ENCODE measurements around the gene C4BPB. TPM values are rescaled to one million over a fixed set of nuclear protein-coding genes. Genes with fewer than 3 reads are reported as not detected.
"Not testable (repeated sequence)": the region's sequence is repeated elsewhere in the genome, so short reads cannot be mapped to it uniquely, and the experiment has no call there.

C4BPB gene, protein sequence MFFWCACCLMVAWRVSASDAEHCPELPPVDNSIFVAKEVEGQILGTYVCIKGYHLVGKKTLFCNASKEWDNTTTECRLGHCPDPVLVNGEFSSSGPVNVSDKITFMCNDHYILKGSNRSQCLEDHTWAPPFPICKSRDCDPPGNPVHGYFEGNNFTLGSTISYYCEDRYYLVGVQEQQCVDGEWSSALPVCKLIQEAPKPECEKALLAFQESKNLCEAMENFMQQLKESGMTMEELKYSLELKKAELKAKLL
- total RNA-seq: not detected in 2 replicates
- long read RNA-seq, partial matches to known transcripts: 0 of 1 reads
- long read RNA-seq, other reads (novel, unspliced or antisense): 0 of 1 reads

- peaks cover 10% of the 10 kb centered on the region for H3K27me3 Mint-ChIP-seq
- no peak for DNase-seq (ENCODE audit: low spot score, unreplicated experiment)
- H3K4me1 Mint-ChIP-seq (ENCODE audit: low read depth): peaks cover 18% of the 10 kb centered on the region
- no peaks in the 10 kb centered on the region for H3K36me3 Mint-ChIP-seq (ENCODE audit: insufficient read depth)
- H3K9me3 Mint-ChIP-seq (ENCODE audit: low read depth): no peaks in the 10 kb centered on the region
- no peak for TF ChIP-seq CTCF (IDR thresholded peaks at IDR 0.05; ENCODE audit: unreplicated experiment)
- H3K27ac Mint-ChIP-seq: no peak within 1 kb of the TSS
- no peak within 1 kb of the TSS for H3K4me3 Mint-ChIP-seq (ENCODE audit: low read depth)
Observed at GRCh38 chr1:207088701-207089626, at the start of gene C4BPB. Gene C4BPB, plus strand, starts transcription at chr1:207088860. Its CDS starts 672 bp downstream, at chr1:207089532.

GRCh38 chr1:207039380-207040180 lies 49.1 kb upstream of the C4BPB start:
- peaks cover 3% of the 10 kb centered on the region for H3K36me3 Mint-ChIP-seq (ENCODE audit: insufficient read depth)
- TF ChIP-seq CTCF (IDR thresholded peaks at IDR 0.05; ENCODE audit: unreplicated experiment): no peak

GRCh38 chr1:207040181-207040533 lies 48.5 kb upstream of the C4BPB start:
- H3K36me3 Mint-ChIP-seq (ENCODE audit: insufficient read depth): peaks cover 4% of the 10 kb centered on the region
- H3K4me1 Mint-ChIP-seq (ENCODE audit: low read depth): peaks cover 7% of the 10 kb centered on the region
- H3K27me3 Mint-ChIP-seq: no peaks in the 10 kb centered on the region
- H3K9me3 Mint-ChIP-seq (ENCODE audit: low read depth): peaks cover 5% of the 10 kb centered on the region
- DNase-seq (ENCODE audit: low spot score, unreplicated experiment): no peak
- peak overlapping the region; percentile 45 for H3K27ac Mint-ChIP-seq
- TF ChIP-seq CTCF (IDR thresholded peaks at IDR 0.05; ENCODE audit: unreplicated experiment): no peak
- no peak overlapping the region for H3K4me3 Mint-ChIP-seq (ENCODE audit: low read depth)

More at GRCh38 chr1:207039380-207040180, 49.1 kb upstream of the C4BPB start:
- peaks cover 5% of the 10 kb centered on the region for H3K9me3 Mint-ChIP-seq (ENCODE audit: low read depth)
- H3K27ac Mint-ChIP-seq: peak overlapping the region; percentile 45
- peaks cover 7% of the 10 kb centered on the region for H3K4me1 Mint-ChIP-seq (ENCODE audit: low read depth)
- H3K4me3 Mint-ChIP-seq (ENCODE audit: low read depth): no peak overlapping the region
- DNase-seq (ENCODE audit: low spot score, unreplicated experiment): no peak
- no peaks in the 10 kb centered on the region for H3K27me3 Mint-ChIP-seq

DNA sequence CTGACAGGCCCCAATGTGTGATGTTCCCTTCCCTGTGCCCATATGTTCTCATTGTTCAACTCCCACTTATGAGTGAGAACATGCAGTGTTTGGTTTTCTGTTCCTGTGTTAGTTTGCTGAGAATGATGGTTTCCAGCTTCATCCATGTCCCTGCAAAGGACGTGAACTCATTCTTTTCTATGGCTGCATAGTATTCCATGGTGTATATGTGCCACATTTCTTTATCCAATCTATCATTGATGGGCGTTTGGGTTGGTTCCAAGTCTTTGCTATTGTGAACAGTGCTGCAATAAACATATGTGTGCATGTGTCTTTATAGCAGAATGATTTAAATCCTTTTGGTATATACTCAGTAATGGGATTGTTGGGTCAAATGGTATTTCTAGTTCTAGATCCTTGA lies 47.3 kb upstream of the C4BPB start:
- not testable (repeated sequence) for H3K4me3 Mint-ChIP-seq (ENCODE audit: low read depth); H3K36me3 Mint-ChIP-seq (ENCODE audit: insufficient read depth); DNase-seq (ENCODE audit: low spot score, unreplicated experiment); H3K27me3 Mint-ChIP-seq; H3K9me3 Mint-ChIP-seq (ENCODE audit: low read depth); H3K27ac Mint-ChIP-seq
- peaks cover 15% of the 10 kb centered on the region for H3K4me1 Mint-ChIP-seq (ENCODE audit: low read depth)

DNA sequence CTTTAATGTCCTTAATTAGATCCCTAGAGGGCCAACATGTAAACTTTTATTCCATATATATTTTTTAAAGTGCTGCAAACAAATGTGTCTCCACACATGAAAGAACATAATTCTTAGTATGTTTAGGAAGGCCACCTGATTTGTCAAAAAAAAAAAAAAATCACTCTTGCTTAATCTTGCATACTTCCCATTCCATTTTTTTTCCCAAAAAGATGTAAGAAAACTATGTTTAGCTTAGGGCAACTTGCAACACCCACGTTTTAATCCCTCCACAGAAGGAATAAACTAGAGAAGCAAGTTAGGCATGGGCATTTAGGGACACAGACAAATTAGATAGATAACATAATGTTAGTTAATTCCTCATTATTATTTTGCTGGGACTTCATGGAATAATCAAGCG lies 43.2 kb upstream of the C4BPB start:
- Mint-ChIP-seq H3K27me3 (no peaks in the 10 kb centered on the region), H3K9me3 (ENCODE audit: low read depth) (peaks cover 5% of the 10 kb centered on the region), H3K4me3 (ENCODE audit: low read depth) (no peak overlapping the region), H3K27ac (no peak overlapping the region), H3K36me3 (ENCODE audit: insufficient read depth) (peaks cover 12% of the 10 kb centered on the region), H3K4me1 (ENCODE audit: low read depth) (peaks cover 27% of the 10 kb centered on the region)
- TF ChIP-seq CTCF (IDR thresholded peaks at IDR 0.05; ENCODE audit: unreplicated experiment): no peak
- no peak for DNase-seq (ENCODE audit: low spot score, unreplicated experiment)
